Adrenal gland (tissue), 5 donors: ENCODE measurements around the gene STARD5.

Source experiments
- POLR2A ChIP-seq, 2 donors: fragments of 450-650 bp; IDR thresholded peaks; one replicate each; pipeline ENCODE4 v1.6.1; 2017; ENCODE audit warnings: antibody characterized with exemption in 2 of 2, mild to moderate bottlenecking in 2 of 2, moderate library complexity in 1 of 2
- TF ChIP-seq, protein P1 (sequence below), 6 experiments: fragments of 450-650 bp in 4 of 6; fragments of 200-600 bp in 2 of 6; sonication (generic) in 1 of 6; IDR thresholded peaks; 1 replicate in 5 of 6; 2 replicates in 1 of 6; pipeline versions ENCODE4 v1.5.1 to v1.8.0; 2016 to 2021; ENCODE audit warnings: antibody characterized with exemption in 6 of 6, mild to moderate bottlenecking in 2 of 6, moderate library complexity in 1 of 6
- donor health status: DM: no; HTN: no; CAD: no.

DNA sequence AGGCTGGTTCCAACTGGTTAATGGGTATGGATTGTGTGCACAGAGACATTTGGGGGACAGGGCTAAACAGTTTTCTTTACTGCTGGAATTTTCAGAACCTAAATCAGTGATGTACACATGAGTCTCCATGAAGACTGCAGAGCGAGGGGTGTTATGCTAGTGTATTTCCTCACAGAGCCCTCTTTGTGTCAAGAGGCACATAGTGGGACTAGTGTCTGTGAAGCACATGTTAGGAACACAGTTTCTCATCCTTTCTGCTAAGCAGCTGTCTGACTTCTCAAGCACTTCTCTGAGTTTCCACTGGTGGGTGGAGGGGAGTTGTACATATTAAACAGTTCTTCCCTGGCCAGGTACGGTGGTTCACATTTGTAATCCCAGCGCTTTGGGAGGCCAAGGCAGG, 9.4 kb upstream of the STARD5 start:
- TF ChIP-seq, protein P1, sequence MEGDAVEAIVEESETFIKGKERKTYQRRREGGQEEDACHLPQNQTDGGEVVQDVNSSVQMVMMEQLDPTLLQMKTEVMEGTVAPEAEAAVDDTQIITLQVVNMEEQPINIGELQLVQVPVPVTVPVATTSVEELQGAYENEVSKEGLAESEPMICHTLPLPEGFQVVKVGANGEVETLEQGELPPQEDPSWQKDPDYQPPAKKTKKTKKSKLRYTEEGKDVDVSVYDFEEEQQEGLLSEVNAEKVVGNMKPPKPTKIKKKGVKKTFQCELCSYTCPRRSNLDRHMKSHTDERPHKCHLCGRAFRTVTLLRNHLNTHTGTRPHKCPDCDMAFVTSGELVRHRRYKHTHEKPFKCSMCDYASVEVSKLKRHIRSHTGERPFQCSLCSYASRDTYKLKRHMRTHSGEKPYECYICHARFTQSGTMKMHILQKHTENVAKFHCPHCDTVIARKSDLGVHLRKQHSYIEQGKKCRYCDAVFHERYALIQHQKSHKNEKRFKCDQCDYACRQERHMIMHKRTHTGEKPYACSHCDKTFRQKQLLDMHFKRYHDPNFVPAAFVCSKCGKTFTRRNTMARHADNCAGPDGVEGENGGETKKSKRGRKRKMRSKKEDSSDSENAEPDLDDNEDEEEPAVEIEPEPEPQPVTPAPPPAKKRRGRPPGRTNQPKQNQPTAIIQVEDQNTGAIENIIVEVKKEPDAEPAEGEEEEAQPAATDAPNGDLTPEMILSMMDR (IDR thresholded peaks at IDR 0.05) = no peak
- no peak for TF ChIP-seq POLR2A (IDR thresholded peaks at IDR 0.05)
